HTR-8/SVneo (cell line): ENCODE measurements around the gene CPNE7.

Experiments
- DNase-seq: peaks from one replicate; pipeline ENCODE4 v3.0.0; 2011; ENCODE audit warnings: low spot score, mixed read lengths; ENCODE audit not compliant: insufficient read length
- FAIRE-seq: peaks from 2 replicates; lab custom pipeline; 2011; peaks lifted over from hg19 to GRCh38; lab: Jason Lieb, UNC

CPNE7 gene

DNA sequence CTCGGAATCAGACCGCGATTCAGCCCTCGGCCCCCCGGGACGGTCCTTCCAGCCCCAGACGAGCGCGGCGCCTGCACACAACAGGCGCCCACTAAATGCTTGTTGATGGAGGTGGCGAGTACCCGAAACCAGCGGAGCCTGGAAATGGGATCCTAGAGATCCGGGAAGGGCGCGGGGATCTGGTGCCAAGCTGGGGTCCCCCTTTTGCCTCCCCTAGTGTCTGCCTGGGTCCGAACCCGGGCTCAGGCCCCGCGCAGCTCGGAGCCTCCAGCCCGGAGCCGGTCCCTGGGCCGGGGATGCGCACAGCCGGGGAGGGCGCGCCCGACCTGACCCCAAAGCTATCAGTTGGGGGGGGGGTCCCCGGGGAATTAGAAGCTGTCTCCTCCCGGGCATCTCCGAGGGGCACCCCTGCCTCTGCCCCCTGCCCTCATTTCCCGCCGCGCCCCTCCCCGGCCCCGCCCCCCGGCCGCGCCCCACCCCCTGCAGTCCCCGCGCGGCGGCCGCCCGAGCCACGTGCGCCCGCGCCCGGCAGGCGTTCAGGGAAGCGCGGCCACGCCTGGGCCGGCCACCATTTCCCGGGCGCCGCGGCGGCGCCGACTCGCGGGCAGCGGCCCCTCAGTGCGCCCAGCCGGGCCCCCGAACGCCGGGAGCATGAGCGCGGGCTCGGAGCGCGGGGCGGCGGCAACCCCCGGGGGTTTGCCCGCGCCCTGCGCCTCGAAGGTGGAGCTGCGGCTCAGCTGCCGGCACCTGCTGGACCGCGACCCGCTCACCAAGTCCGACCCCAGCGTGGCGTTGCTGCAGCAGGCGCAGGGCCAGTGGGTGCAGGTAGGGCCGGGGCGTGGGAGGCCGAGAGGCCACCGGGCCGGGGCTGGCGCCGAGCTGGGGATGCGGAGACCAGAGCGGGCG is at the start of gene CPNE7:
TSS of gene CPNE7 (plus strand) at position 512 of the 906 bp plus-strand sequence. CDS start at position 652, 140 bp downstream.
- DNase-seq (no peak), FAIRE-seq (no peak)

DNA sequence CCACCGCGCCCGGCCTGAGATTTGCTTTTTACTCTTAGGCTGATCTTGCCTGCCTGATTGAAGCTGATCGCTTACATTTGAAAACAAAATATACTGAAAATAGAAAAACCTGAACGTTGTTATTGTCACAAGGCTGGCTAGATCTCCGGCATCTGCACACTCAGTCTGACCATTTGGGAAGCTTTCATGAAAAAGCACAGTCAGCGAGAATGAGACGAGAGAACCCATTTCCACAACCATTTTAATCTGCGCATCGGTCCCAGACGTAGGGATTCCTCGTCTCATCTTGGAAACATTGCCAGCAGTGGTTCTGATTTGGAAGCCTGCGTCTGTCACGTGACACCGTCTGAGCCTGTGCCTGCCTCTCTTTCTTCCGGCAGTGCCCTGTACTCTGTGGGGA is 46.5 kb upstream of the CPNE7 start:
- DNase-seq (no peak), FAIRE-seq (no peak)

DNA sequence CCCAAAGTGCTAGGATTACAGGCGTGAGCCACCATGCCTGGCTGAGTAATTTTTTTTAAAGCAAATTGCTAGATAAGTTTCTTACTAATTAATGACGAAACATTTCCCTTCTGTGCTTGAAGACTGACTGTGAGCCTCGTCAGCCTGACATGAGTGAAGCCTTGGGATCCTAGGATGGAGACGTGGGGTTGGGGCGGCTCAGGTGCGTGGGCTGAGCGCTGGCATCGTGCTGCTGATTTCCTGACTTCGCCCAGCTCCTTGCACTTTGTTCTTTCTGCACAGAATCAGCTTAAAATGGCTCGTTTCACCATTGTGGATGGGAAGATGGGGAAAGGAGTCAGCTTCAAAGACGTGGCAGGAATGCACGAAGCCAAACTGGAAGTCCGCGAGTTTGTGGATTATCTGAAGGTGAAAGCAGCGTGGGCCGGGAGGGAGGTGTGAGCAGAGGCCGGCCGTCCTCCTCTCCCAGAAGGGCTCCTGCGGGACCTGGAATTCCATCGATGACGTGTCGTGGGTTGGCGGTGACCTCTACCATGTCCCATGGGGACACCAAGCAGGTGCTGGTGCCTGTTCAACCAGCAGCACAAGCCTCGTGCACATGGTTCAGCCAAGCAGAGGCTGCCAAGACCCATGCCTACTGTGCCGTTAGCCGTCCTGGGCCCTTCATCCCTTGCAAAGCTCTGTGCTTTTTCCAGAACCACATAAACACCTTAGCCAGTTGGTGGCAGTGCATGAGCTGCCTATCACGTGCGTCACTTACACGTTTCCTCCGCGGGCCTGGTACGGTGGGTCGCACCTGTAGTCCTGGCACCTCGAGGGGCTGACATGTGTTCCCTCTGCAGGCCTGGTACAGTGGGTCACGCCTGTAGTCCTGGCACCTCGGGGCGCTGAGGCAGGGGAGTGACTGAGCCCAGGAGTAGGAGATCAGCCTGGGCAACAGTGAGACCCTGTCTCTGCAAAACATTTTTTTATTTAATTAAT is 44.9 kb upstream of the CPNE7 start:
- DNase-seq (no peak), FAIRE-seq (no peak)

DNA sequence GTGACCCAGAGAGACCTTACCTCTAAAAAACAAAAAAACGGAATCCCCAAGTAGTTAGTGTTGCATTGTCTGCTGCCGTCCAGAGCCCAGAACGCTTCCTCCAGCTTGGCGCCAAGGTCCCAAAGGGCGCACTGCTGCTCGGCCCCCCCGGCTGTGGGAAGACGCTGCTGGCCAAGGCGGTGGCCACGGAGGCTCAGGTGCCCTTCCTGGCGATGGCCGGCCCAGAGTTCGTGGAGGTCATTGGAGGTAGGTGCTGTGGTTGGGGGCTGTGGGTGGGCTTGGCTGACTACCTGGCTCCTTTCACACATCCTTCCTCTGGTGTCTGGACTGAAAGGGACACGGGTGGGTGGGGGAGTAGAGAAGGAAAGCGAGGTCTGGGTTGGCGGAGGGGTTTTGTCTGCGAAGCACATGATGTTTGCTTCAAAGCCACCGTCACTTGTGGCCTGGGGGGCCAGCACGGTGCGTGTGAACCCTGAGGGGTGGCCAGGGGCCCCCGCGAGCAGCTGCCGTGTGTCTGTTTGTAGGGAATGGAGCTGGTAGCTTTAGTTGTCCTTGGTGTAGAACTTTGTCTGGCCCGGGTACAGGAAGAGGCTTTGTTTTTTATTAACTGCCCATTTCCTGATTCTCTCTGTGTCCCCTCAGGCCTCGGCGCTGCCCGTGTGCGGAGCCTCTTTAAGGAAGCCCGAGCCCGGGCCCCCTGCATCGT is 43.6 kb upstream of the CPNE7 start:
- FAIRE-seq (no peak), DNase-seq (no peak)

DNA sequence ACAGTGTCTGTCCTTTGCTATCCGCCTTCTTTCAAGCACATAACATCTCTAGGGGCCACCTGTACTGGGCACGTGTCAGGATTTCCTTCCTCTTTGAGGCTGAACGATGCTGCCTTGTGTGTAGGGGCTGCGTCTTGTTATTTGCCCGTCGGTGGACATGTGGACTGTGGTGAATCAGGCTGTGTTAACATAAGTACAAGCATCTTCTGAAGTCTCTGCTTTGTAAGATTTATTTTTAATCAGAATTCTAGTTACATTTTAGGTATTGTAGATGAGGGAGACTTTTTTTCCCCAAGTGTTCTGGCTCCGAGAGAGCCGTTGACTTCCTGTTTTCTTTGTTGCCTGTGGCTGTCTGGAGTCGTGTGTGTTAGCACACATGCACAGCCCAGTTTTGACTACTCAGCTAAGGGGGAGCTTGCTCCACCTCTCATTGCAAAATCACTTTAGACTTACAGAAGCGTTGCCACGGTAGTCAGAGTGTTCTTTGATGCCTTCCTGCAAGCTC is 41.3 kb upstream of the CPNE7 start:
- FAIRE-seq (no peak), DNase-seq (no peak)

DNA sequence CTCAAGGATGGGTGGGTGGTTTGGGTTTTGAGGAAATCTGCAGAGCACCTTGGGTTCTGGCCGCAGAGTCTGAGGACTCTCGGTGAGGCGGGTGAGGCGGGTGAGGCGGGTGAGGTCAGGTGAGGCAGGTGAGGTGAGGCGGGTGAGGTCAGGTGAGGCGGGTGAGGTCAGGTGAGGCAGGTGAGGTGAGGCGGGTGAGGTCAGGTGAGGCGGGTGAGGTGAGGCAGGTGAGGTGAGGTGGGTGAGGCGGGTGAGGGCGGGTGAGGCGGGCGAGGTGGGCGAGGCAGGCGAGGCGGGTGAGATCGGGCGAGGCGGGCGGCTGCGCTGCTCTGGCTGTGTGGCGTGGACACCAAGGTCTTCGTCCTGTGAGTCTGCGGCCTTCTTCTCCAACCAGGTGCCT is 39.2 kb upstream of the CPNE7 start:
- FAIRE-seq (peak; percentile 63), DNase-seq (no peak)

DNA sequence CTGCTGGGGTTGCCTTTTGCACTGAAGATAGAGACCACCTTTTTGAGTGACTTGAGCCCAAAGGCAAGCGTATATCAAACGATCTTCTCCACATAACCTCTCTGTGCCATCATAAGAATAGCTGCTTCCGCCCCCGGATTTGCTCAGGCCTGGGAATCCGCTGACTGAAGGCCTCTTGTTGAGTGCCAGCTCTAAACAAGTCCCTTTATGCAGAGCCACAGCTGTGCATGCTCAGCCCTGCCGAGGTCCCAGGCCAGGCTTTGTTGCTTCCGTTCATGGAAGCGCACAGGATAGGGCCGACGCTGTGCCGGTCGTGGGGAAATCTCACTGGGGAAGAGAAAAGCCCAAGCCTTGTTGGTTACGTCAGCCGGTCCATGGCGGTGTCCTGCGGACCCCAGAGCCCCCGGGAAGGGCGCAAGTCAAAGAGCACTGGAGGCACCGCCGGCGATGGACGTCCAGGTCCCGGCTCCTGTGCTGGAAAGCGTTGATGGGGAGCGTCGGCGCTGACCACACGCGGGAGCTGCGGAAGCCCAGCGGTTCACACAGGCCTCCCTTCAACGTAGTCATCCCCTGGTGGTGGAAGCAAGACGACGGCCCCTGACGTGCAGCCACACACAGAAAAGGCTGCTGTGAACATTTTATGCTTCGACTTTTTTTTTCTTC is 38.5 kb upstream of the CPNE7 start:
- FAIRE-seq = no peak
- DNase-seq = no peak

DNA sequence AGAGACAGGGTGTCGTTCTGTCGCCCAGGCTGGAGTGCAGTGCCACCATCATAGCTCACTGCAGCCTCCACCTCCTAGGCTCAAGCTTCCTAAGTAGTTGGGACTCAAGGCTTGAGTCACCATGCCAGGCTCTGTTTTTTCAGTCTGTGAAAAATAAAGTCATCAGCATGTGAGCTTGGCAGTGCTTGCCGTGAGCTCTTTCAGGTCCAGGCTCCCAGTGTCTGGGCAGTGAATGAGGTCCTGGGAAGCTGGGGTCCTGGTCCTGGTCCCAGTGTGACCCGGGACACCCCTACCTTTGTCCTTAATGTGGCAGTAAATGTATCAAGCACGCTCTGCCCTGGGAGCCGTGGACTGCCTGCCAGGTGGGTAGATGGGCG is 38.0 kb upstream of the CPNE7 start:
- FAIRE-seq = no peak
- no peak for DNase-seq

DNA sequence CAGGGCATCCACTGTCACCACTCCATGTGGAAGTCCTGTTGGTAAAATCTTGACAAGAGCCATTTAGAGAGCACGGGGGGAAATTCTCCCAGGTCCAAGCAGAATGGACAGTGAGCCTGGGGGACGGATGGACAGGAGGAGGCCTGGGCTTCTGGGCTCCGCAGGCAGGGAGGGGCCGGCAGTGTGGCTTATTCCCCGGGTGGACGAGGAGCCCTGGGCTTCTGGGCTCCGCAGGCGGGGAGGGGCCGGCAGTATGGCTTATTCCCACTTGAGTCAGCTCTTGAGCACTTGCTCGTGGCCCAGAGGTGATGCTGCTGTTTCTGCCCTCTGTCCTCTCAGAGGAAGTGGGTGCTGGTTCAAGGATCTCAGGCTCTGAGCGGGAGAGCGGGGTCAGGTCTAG is 37.3 kb upstream of the CPNE7 start:
- FAIRE-seq (no peak), DNase-seq (no peak)

DNA sequence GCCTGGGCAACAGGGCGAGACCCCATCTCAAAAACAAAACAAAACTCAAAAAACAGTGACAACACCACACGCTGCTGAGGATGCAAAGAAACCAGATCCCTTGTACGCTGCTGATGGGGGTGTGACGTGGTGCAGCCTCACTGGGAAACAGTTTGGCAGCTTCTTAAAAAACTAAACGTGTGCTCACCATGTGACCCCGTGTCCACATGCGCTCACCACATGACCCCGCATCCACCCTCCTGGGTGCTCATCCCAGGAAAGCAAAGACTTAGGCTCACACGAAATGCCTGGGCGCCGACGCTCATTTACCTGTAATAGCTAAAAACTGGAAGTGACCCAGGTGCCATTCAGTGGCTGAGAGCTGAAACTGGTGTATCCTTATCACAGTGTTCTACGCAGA is 35.0 kb upstream of the CPNE7 start:
- FAIRE-seq (no peak), DNase-seq (no peak)

DNA sequence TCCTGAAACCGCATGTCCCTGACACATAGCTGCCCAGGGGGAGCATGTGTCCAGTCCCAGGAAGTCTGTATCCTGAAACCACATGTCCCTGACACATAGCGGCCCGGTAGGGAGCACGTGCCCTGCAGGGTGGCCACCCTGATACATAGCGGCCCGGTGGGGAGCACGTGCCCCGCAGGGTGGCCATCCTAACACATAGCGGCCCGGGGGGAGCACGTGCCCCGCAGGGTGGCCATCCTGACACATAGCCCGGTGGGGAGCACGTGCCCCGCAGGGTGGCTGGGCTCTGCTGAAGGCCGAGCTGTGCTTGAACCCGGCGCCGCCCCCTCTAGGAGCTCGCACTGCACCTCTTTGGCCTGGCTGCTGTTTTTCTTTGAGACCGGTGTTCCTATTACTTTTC is 33.8 kb upstream of the CPNE7 start:
- DNase-seq (no peak), FAIRE-seq (no peak)

DNA sequence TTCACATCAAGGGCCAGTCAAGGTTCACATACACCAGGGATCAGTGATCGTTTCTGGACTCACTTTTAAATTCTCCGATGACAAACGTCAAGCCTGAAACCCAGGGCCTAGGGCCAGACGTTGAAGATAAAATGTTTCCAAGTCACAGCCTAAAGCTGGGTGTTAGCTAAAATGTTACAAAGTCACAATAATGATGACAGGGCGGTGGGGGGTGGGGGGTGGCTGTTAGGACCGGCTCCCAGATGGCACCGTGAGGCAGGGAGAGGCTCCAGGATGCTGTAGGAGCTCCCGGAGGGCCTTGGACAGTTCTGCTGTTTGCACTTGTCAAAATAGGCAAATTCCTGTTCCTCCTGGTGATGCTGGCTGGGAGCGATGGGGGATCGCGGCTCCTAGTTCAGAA is 31.4 kb upstream of the CPNE7 start:
- FAIRE-seq = no peak
- DNase-seq = no peak

DNA sequence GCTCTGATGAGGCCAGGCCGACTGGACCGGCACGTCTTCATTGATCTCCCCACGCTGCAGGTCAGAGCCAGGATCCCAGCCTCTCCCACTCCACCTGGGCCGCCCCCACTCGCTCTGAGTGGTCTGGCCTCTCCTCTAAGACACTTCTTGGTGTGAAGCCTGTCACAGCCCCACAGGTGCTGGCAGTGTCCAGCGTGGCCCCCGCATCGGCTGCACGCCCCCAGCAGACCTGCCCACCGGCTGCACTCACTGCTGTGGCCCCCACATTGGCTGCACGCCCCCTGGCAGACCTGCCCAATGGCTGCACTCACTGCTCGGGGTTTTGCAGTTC is 30.9 kb upstream of the CPNE7 start:
- FAIRE-seq = no peak
- no peak for DNase-seq

DNA sequence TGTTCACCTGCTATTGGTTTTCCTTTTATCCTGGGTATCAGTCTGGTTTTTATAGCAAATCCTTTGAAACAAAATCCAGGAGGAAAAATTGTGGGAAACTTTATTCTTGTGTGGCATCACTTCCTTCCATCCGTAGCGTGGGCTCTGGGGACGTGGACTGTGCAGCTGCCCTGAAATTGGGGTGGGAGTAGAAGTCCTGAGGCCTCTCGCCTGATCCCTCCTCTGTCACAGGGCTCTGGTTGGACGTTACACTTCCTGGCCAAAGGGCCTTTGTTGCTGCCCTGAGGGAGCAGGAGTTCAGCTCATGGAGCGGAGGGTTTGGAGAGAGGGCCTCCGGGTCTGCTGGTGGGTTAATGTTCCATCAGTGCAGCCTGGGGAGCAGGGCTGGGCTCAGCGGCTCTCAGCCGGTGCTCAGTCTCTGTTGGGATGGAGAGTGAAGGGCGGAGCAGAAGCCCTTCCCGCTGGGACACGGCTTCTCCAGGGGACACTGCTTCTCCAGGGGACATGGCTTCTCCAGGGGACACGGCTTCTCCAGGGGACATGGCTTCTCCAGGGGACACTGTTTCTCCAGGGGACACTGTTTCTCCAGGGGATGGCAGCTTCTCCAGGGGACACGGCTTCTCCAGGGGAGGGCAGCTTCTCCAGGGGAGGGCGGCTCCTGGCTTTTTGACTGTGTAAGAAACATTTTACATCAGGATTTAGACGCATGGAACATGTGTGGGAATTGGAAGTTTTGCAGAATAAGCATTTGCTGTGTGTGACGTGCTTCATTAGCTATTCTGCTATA is 30.3 kb upstream of the CPNE7 start:
- no peak for DNase-seq
- FAIRE-seq = no peak

DNA sequence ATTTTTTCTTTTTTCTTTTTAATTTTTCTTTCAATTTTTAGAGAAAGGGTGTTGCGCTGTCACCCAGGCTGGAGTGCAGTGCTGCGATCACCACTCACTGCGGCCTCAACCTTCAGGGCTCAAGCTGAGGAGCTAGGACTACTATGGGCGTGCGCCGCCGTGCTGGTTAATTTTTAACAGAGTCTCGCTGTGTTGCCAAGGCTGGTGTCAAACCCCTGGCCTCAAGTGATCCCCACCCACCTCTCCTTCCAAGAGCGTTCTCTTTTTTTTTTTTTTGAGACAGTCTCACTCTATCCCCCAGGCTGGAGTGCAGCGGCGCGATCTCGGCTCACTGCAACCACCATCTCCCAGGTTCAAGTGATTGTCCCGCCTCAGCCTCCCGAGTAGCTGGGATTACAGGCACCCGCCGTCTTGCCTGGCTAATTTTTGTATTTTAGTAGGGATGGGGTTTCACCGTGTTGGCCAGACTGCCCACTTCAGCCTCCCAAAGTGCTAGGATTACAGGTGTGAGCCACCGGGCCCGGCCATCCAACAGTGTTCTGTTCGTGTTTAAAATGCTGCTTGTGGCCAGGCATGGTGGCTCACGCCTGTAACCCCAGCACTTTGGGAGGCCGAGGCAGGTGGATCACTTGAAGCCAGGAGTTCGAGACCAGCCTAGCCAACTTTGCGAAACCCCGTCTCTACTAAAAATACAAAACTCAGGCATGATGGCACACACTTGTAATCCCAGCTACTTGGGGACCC is 29.6 kb upstream of the CPNE7 start:
- FAIRE-seq (no peak), DNase-seq (no peak)

DNA sequence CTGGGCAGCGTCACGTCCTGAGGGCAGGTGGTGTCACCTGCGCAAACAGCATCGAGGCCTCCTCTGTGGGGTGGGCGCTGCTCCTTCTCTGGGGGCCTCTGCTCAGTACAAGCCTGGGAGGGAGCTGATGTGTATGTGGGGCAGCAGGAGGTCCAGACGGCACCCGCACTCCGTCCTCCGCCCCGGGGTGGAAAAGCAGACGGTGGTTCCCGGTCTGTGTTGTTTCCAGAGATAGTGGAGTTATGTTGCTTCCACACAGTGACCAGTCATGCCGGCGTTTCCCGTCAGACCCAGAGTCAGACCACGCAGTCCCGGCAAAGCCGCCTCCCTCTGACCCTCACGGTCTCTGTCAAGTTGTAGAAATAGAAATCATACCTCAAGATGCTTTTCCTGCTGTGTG is 28.8 kb upstream of the CPNE7 start:
- DNase-seq (no peak), FAIRE-seq (no peak)

DNA sequence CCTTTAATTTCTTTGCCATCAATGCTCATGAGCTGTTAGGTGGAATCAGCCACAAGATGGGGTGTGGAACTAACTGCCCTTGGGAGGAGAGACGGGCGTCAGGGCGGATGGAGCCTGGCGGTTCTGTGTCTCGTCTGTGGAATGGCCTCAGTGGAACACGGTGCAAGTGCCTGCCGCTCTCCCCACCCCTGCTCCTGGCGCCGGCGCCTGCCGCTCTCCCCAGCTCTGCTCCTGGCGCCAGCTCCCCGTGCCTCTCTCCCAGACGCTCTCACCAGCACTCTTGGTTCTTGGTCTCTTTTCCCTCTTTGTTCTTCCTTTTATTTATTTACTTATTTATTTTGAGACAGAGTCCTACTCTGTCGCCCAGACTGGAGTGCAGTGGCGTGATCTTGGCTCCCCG is 28.3 kb upstream of the CPNE7 start:
- FAIRE-seq = no peak

DNA sequence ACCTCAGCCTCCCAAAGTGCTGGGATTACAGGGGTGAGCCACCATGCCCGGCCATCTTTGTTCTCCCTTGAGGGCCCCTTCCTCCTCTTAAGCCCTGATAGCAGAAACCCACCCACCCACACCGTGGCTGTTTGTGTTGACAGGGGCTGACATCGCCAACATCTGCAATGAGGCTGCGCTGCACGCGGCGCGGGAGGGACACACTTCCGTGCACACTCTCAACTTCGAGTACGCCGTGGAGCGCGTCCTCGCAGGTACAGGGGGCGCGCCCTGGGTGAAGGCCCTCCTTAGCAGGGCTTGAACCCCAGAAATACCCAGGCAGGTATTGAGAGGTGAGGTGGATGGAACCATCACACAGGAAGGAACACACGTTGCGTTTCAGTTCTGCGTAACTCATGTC is 27.7 kb upstream of the CPNE7 start:
- no peak for FAIRE-seq
- DNase-seq = no peak

More for the DNA sequence above, 28.3 kb upstream of the CPNE7 start:
- DNase-seq = no peak
